WI38 (cell line): ENCODE data around the gene KLHL29.

Experiments used
- H3K4me3 ChIP-seq: 2 replicates; pipeline ENCODE4 v1.5.1; 2011; ENCODE audit warnings: low read depth, mild to moderate bottlenecking, control low read depth, low read length
- TF ChIP-seq, protein P1 (sequence below): IDR thresholded peaks from 2 replicates; pipeline ENCODE4 v1.5.1; 2012; ENCODE audit warnings: low read depth, mild to moderate bottlenecking, control low read depth, low read length

KLHL29 gene

DNA sequence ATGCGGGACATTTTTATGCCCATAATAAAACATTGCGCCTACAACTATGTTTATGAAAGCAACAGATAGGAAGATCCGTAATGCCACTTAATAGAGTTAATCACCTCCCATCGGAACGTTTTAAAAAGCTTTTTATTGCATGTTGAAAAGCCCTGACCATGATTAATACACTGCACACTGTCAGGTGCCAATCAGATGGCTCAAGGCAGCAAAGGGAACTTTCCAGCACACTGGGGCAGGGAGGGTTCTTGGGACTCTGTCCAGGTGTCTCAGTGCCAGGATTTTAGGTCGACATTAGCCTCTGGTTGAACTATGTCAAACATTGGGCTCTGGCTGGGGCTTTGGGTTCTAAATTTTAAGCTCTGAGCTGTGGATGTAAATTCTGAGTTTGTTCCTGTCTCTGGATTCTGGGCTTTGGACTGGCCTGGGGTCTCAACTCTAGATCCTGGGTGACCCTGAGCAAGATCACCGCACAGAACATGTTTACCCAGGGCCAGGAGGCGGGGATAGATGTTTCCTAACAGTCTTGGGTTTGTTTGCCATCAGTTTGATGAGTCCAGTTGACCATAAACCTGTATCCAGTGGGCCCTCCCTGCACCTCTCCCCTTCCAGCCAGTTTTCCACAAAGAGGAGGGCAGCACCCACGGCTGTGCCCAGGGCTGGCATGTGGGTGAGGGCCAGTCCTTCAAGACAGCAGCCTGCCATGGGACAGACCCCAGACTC lies 279.2 kb downstream of the KLHL29 start:
- no peak overlapping the region for H3K4me3 ChIP-seq
- TF ChIP-seq, protein P1, sequence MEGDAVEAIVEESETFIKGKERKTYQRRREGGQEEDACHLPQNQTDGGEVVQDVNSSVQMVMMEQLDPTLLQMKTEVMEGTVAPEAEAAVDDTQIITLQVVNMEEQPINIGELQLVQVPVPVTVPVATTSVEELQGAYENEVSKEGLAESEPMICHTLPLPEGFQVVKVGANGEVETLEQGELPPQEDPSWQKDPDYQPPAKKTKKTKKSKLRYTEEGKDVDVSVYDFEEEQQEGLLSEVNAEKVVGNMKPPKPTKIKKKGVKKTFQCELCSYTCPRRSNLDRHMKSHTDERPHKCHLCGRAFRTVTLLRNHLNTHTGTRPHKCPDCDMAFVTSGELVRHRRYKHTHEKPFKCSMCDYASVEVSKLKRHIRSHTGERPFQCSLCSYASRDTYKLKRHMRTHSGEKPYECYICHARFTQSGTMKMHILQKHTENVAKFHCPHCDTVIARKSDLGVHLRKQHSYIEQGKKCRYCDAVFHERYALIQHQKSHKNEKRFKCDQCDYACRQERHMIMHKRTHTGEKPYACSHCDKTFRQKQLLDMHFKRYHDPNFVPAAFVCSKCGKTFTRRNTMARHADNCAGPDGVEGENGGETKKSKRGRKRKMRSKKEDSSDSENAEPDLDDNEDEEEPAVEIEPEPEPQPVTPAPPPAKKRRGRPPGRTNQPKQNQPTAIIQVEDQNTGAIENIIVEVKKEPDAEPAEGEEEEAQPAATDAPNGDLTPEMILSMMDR = no peak

DNA sequence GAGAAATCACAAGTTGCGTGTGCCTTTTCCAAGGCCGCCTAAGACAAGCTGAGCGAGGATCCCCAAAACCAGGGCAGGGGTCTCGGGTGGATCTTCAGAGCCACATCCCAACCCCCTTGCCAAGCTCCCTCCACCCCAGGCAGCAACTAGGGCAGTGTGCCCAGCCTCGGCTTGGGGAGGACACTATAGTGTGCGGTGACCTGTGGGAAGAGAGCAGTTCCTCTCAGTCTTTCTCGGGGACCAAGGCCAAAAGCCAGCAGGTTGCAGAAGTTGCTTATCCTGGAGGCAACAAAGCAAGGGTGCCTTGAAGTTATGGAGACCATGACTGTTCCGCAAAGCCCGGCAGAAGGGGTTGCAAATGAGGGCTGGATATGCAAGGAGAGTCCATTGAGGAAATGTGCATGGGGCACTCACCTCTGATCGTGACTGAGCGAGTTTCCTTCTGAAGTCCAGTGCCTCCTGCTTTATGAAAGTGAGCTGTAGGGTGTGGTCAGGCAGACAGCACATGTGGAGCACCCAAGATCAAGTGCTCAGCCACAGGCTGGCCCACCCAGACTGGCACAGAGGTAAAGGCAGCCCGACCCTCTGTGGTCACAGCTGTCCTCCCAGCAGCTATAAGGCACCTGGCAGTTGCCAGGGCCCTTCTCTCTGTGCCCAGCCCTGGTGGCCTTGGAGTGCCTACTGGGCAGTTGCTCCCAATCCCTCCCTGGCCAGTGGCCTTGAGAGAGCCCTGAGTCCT lies 281.4 kb downstream of the KLHL29 start:
- TF ChIP-seq, protein P1 = no peak
- H3K4me3 ChIP-seq = no peak overlapping the region

DNA sequence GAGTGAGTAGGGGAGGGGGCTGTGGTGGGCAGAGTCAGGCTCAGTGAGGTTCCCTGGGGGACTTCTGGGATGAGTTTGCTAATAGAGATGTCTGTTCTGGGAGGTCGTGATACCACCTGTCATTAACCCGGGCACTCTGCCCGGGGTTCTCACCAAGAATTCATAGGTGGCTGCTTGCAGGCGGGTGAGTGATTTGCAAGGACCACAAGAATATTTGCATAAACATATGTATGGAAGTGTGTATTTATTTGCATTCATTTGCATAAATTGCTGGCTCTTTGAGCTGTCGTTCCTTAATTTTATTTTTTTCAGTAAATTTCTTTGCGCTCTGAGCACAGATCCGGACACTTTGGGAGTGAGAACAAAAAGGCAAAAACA lies 282.0 kb downstream of the KLHL29 start:
- H3K4me3 ChIP-seq = no peak overlapping the region
- TF ChIP-seq, protein P1 = no peak

DNA sequence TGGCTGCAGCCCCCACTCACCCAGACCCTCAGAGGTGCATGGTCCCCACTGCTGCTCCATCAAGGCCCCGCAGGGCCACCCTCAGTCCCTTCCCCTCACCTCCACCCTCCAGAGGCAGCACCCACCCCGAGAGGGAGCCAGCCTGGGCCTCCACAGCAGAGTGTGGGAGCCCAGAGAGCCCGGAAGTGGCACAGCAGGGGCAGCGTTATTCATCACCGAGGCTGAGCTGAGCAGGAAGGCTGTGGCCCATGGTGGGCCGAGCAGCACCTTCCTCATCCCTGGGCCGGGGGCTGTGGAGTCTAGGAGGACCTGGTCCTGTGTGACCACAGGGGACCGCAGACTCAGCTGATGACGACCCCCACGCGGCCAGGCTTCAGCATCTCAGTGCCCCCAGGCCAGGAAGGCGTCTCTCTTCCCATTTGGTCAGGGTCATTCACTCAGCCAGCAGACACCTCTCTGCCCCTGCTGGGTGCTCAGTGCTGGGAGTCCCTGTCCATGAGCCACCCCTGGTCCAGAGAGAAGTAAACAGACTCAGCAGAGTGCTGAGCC lies 283.9 kb downstream of the KLHL29 start:
- TF ChIP-seq, protein P1 = no peak
- H3K4me3 ChIP-seq = no peak overlapping the region

DNA sequence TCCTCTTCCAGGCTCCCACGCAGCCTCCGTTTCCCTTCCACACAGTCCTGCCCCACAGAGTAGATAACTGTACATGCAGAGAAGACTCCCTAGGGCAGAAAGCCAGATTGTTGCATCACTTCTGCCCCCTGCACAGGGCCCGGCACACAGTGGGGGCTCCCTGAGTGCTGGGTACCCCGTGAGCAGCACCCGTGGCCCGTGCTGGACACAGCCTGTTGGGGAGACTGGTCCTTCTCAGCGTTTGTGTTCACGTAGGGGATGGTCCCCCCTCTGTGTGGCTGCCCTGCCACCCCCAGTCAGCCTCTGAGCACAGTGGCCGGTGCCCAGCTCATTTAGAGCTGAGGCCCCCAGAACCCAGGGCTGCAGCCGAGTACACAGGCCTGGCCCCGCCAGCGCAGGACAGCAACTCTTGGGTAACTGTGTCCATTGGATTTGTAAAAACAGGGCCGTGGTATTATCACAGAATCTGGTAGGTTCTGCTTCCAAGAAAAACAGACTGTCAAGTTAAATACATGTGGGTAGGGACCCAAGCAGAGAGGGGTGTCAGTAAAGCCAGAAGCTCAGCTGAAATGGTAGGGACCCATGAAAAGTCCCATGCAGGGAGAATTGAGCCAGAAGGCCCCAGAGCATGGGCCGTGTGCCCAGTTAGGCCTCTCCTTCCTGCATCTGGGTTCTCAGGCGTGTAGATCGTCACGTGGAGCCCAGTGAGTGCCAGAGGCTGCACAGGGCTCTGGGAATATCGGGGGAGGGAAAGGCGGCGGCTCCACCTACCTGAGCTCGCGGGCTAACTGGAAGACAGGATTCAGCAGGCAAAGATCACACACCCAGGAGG lies 284.6 kb downstream of the KLHL29 start:
- H3K4me3 ChIP-seq = no peak overlapping the region
- TF ChIP-seq, protein P1 = no peak

DNA sequence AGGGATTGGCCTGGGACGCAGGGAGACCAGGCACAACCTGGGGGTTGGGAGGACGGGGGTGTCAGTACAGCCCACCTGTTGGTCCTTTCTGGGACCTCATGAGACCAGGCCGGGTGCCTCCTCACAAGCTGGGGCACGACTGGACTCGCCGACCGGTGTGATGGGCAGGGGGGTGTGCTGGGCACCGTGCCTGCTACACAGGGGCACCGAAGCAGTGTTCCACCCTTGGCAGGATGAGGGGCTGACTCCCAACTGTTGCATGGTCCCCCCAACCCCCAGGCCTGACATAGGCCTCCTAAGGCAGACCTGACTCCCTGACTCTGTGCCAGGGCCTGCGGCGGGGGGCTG lies 285.2 kb downstream of the KLHL29 start:
- no peak overlapping the region for H3K4me3 ChIP-seq
- TF ChIP-seq, protein P1 = no peak
